GM12878 (cell line): Measurements from ENCODE around the gene FMN2. TPM values are rescaled to one million over a fixed set of nuclear protein-coding genes. Genes with fewer than 3 reads are reported as not detected.

ENCODE experiments used
- ATAC-seq: fragments of 200-7000 bp; cut with Tn5 transposase; 3 replicates; pipeline ENCODE4 v1.9.1; 2020; ENCODE audit warnings: mild to moderate bottlenecking, moderate library complexity
- BruUV-seq: library from RNA; stranded (reverse); fragments of 400-500 nt; replicated peaks from 2 replicates; lab custom pipeline; 2021; lab: Mats Ljungman, UMichigan
- CTCF ChIA-PET: fragments of 300-600 bp; sonication (Branson Sonifier 250); formaldehyde crosslinking; extraction: SDS; loops from one replicate; lab custom pipeline; 2021; ENCODE audit warnings: inconsistent platforms; lab: Yijun Ruan, JAX
- POLR2A ChIA-PET: fragments of 350-600 bp; formaldehyde crosslinking; extraction: SDS; loops from one replicate; lab custom pipeline; 2021; ENCODE audit warnings: inconsistent platforms; lab: Charles Lee
- RAD21 ChIA-PET: fragments of 300-600 bp; sonication (Branson Sonifier 250); formaldehyde crosslinking; loops from one replicate; lab custom pipeline; 2023; ENCODE audit warnings: antibody characterized with exemption; ENCODE audit not compliant: unreplicated experiment; lab: Charles Lee
- SMC1A ChIA-PET: fragments of 300-600 bp; sonication (Branson Sonifier 250); formaldehyde crosslinking; loops from one replicate; lab custom pipeline; 2023; ENCODE audit not compliant: unreplicated experiment, uncharacterized antibody; lab: Charles Lee
- DNase-seq: peaks from one replicate; pipeline ENCODE4 v3.0.0-alpha.2; 2011; ENCODE audit warnings: low read depth, low spot score
- FAIRE-seq: peaks from 3 replicates; lab custom pipeline; 2011; peaks lifted over from hg19 to GRCh38; lab: Jason Lieb, UNC
- H2AFZ ChIP-seq: 2 replicates; pipeline ENCODE4 v1.6.0; 2011; ENCODE audit warnings: low read depth, low read length, control low read depth; ENCODE audit not compliant: control insufficient read depth
- H3K27ac ChIP-seq: 2 replicates; pipeline ENCODE4 v1.5.1; 2011; ENCODE audit warnings: control low read depth; ENCODE audit not compliant: control insufficient read depth, insufficient read depth
- H3K27me3 ChIP-seq, 2 experiments: replicated peaks in 1 of 2; 2 replicates each; pipeline versions ENCODE4 v1.6.0 to v1.6.1; 2011; ENCODE audit warnings: low read length in 1 of 2; ENCODE audit not compliant: control insufficient read depth in 2 of 2, insufficient read depth in 2 of 2
- H3K36me3 ChIP-seq, 2 experiments: 2 replicates each; pipeline ENCODE4 v1.5.1; 2011; ENCODE audit warnings: low read length in 1 of 2; ENCODE audit not compliant: control insufficient read depth in 2 of 2, insufficient read depth in 2 of 2
- H3K4me1 ChIP-seq: 2 replicates; pipeline ENCODE4 v1.6.1; 2011; ENCODE audit warnings: mild to moderate bottlenecking, low read length, moderate library complexity, mixed read lengths; ENCODE audit not compliant: control insufficient read depth, insufficient read depth
- H3K4me2 ChIP-seq: 2 replicates; pipeline ENCODE4 v1.6.0; 2011; ENCODE audit warnings: control low read depth; ENCODE audit not compliant: control insufficient read depth, insufficient read depth
- H3K4me3 ChIP-seq: fragments of 200-600 bp; sonication (generic); 2 replicates; pipeline ENCODE4 v1.5.1; 2016
- H3K79me2 ChIP-seq: 2 replicates; pipeline ENCODE4 v1.6.0; 2011; ENCODE audit warnings: low read length; ENCODE audit not compliant: control insufficient read depth, insufficient read depth
- H3K9ac ChIP-seq: 2 replicates; pipeline ENCODE4 v1.8.0; 2011; ENCODE audit warnings: low read length, control low read depth, mixed read lengths; ENCODE audit not compliant: control insufficient read depth, insufficient read depth
- H3K9me3 ChIP-seq: replicated peaks from 3 replicates; pipeline ENCODE4 v1.5.1; 2011; ENCODE audit warnings: mild to moderate bottlenecking, low read length; ENCODE audit not compliant: control insufficient read depth, insufficient read depth
- H4K20me1 ChIP-seq: 2 replicates; pipeline ENCODE4 v1.6.0; 2011; ENCODE audit not compliant: control insufficient read depth, insufficient read depth
- BACH1 ChIP-seq: fragments of 450-650 bp; IDR thresholded peaks from 2 replicates; pipeline ENCODE4 v1.6.1; 2017; ENCODE audit warnings: mild to moderate bottlenecking, borderline replicate concordance
- CHD1 ChIP-seq: IDR thresholded peaks from 2 replicates; pipeline ENCODE4 v1.6.1; 2012; ENCODE audit warnings: low read depth, low read length, improper control_type of control experiment
- ETV6 ChIP-seq, 2 experiments: fragments of 450-650 bp in 1 of 2; IDR thresholded peaks in 1 of 2; conservative IDR thresholded peaks in 1 of 2; 2 replicates each; pipeline ENCODE4 v1.6.1; 2014; ENCODE audit warnings: antibody characterized with exemption in 1 of 2, borderline replicate concordance in 1 of 2, low read depth in 1 of 2, mild to moderate bottlenecking in 1 of 2, moderate library complexity in 1 of 2
- HSF1 ChIP-seq: fragments of 150-350 bp; IDR thresholded peaks from 2 replicates; pipeline ENCODE4 v1.6.1; 2014; ENCODE audit warnings: mild to moderate bottlenecking, low read depth, low read length
- MYC ChIP-seq: IDR thresholded peaks from 2 replicates; pipeline ENCODE4 v1.6.1; 2011; ENCODE audit warnings: mild to moderate bottlenecking, low read length, moderate library complexity, inconsistent platforms; ENCODE audit not compliant: insufficient read depth, insufficient replicate concordance, insufficient read length, severe bottlenecking
- NFXL1 ChIP-seq: fragments of 450-650 bp; IDR thresholded peaks from 2 replicates; pipeline ENCODE4 v1.6.1; 2017; ENCODE audit warnings: antibody characterized with exemption, mild to moderate bottlenecking, borderline replicate concordance
- NKRF ChIP-seq: fragments of 450-650 bp; conservative IDR thresholded peaks from 2 replicates; pipeline ENCODE4 v1.6.1; 2017; ENCODE audit warnings: mild to moderate bottlenecking, moderate library complexity
- RAD51 ChIP-seq: fragments of 450-650 bp; IDR thresholded peaks from 2 replicates; pipeline ENCODE4 v1.6.1; 2016; ENCODE audit warnings: moderate library complexity, mild to moderate bottlenecking, inconsistent platforms
- RELB ChIP-seq: fragments of 450-650 bp; IDR thresholded peaks from 2 replicates; pipeline ENCODE4 v1.6.1; 2017; ENCODE audit warnings: low read depth, mild to moderate bottlenecking, moderate library complexity
- RFX5 ChIP-seq: IDR thresholded peaks from 2 replicates; pipeline ENCODE4 v1.6.1; 2011; ENCODE audit warnings: low read depth, low read length, improper control_type of control experiment
- SREBF1 ChIP-seq: IDR thresholded peaks from 2 replicates; pipeline ENCODE4 v1.6.1; 2012; ENCODE audit warnings: mild to moderate bottlenecking, low read length
- WGBS: methylation state at CpG from one replicate; pipeline ENCODE4 v1.1.6; 2016; ENCODE audit warnings: low lambda C conversion rate; ENCODE audit not compliant: insufficient replicate concordance, insufficient coverage; ENCODE audit errors: missing lambda C conversion rate; 5-methylcytosine and 5-hydroxymethylcytosine counted together
- in situ Hi-C: fragments of 300-500 bp; cut with MboI; formaldehyde crosslinking; loops from 9 replicates; pipeline ENCODE4 v1.14.3; 2018; ENCODE audit warnings: mixed read lengths
- intact Hi-C: fragments of 100-400 bp; cut with micrococcal nuclease; formaldehyde crosslinking; loops from one replicate; pipeline ENCODE4 v1.14.2; 2022; ENCODE audit not compliant: unreplicated experiment
- polyA plus RNA-seq, 11 experiments: library from polyadenylated mRNA; depleted of rRNA in 4 of 11; unstranded in 6 of 11; stranded (reverse) in 5 of 11; fragments of >200 nt; fragmentation: Nextera tagmentation in 4 of 11; fragmentation: Illumina TruSeq in 1 of 11; extraction: Ambion mirVana in 4 of 11; extraction: Trizol in 1 of 11; gene quantifications; 1 replicate in 1 of 11; 2 replicates in 10 of 11; pipeline versions ENCODE4 v1.2.1 to v1.2.3, GENCODE V29; 2011 to 2016; ENCODE audit warnings: inconsistent platforms in 2 of 11, missing spikeins in 2 of 11, low read depth in 1 of 11
- total RNA-seq, 4 experiments: library from RNA; depleted of rRNA in 3 of 4; stranded (reverse); fragments of >200 nt in 3 of 4; fragmentation: Illumina TruSeq in 1 of 4; extraction: Trizol in 1 of 4; gene quantifications; 2 replicates each; pipeline versions ENCODE4 v1.2.1 to v1.2.3, GENCODE V29; 2013 to 2021
- TF ChIP-seq, protein P1 (sequence below): fragments of 450-650 bp; IDR thresholded peaks from 2 replicates; pipeline ENCODE4 v1.6.1; 2017; ENCODE audit warnings: mild to moderate bottlenecking
- TF ChIP-seq, protein P2 (sequence below): IDR thresholded peaks from 2 replicates; pipeline ENCODE4 v1.6.1; 2012; ENCODE audit warnings: low read depth, low read length, improper control_type of control experiment

Gene FMN2
- total and polyA plus RNA-seq, 10 of the 15 experiments (the other 5 are each of a cell fraction or from before 2014, with no cell fraction given): 0.60 TPM; not detected in 9

DNA sequence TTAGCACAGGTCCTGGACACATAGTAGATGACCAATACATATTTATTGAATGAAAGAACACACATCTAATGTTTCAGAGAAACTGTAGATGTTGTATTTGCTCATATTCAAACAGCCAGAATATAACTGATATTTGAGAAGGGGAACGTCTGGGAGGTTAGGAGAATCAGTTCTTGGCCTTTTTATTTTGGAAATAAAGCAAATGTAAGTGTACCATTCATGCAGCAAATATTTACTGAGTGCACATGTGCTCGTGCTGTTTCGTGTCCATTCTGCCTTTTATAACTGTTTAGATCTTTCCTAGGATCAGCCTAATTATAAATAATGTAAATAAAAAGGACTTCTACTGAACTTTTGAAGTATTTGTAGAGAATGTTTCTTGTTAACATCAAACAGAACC, 416.5 kb downstream of the FMN2 start:
- H3K9me3 ChIP-seq: no peaks in the 10 kb centered on the region
- H4K20me1 ChIP-seq: no peaks in the 10 kb centered on the region
- H3K27me3 ChIP-seq: no peaks in the 10 kb centered on the region
- ChIA-PET RAD21 (no interaction called here), CTCF (no interaction called here), POLR2A (no interaction called here), SMC1A (interaction anchor here (0.9 to 1.9 kb wide), 2 partner anchors 51 to 94 kb away, joined by 4 to 6 read pairs; no protein-coding TSS in a partner anchor)
- H3K9ac ChIP-seq: no peak overlapping the region
- H3K79me2 ChIP-seq: no peaks in the 10 kb centered on the region
- ATAC-seq (no peak), FAIRE-seq (no peak), DNase-seq (no peak)
- H3K36me3 ChIP-seq: no peaks in the 10 kb centered on the region
- WGBS: 0% methylated on average over 3 of the region's 3 CpGs
- no peak overlapping the region for H3K4me2 ChIP-seq
- in situ Hi-C loops (no loop called here), intact Hi-C loops (no loop called here)
- no TSS peak for BruUV-seq
- H3K4me1 ChIP-seq: no peaks in the 10 kb centered on the region
- no peak overlapping the region for H3K4me3 ChIP-seq
- H2AFZ ChIP-seq: no peak overlapping the region
- no peak overlapping the region for H3K27ac ChIP-seq
- TF ChIP-seq RFX5 (no peak), NFXL1 (no peak), RELB (no peak), CHD1 (no peak), BACH1 (no peak), ETV6 (conservative IDR thresholded peaks at IDR 0.05 in 1 of 2, IDR thresholded peaks at IDR 0.05 in 1 of 2; ENCODE audit: borderline replicate concordance in 1 of 2, low read depth in 1 of 2) (no peak), SREBF1 (no peak), MYC (no peak), RAD51 (no peak), HSF1 (no peak), NKRF (no peak)
- TF ChIP-seq, protein P1, sequence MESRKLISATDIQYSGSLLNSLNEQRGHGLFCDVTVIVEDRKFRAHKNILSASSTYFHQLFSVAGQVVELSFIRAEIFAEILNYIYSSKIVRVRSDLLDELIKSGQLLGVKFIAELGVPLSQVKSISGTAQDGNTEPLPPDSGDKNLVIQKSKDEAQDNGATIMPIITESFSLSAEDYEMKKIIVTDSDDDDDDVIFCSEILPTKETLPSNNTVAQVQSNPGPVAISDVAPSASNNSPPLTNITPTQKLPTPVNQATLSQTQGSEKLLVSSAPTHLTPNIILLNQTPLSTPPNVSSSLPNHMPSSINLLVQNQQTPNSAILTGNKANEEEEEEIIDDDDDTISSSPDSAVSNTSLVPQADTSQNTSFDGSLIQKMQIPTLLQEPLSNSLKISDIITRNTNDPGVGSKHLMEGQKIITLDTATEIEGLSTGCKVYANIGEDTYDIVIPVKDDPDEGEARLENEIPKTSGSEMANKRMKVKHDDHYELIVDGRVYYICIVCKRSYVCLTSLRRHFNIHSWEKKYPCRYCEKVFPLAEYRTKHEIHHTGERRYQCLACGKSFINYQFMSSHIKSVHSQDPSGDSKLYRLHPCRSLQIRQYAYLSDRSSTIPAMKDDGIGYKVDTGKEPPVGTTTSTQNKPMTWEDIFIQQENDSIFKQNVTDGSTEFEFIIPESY: no peak
- TF ChIP-seq, protein P2, sequence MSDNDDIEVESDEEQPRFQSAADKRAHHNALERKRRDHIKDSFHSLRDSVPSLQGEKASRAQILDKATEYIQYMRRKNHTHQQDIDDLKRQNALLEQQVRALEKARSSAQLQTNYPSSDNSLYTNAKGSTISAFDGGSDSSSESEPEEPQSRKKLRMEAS: no peak
